Measurements from ENCODE around the gene HMGB1. TPM values are rescaled to one million over a fixed set of nuclear protein-coding genes. Genes with fewer than 3 reads are reported as not detected.

The HMGB1 gene
- total RNA-seq = 213 and 557 TPM in 2 replicates

DNA sequence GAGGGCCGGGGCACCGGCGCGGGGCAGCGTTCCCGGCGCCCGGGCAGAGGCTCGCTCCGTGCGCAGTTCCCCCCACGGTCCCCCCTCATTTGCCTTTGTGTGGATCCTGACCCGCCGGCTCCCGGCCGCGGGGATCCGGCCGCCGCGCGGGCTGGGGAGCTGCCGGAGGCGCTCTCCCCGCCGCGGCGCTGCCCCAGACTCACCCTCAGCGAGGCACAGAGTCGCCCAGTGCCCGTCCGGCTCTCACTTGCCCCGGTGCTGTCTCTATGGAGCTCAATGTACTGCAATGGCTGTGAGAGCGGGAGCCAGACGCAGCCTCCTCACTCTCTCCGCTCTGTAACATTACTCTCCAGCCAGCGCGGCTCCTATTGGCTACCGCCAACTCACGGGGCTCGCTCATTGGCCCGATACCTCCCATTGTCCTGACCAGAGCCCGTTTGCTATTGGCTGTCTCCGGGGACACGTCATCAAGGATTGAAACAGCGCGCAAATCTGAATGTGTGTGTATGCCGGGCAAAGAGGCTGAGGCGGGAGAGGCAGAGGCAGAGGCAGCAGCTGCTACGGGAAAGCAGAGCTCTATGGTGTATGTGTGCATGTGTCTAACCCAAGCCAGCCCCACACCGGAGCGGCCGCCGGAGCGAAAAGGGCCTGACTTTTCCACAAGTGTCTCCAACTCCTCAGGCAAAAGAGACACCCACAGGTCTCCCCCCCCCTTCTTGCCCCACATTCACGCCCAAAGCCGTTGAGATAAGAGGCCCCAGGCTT, at the start of gene HMGB1:
TSS of gene HMGB1 (minus strand) at position 344 of the 765 bp plus-strand sequence. CDS start 2,256 bp downstream, outside the sequence.

DNA sequence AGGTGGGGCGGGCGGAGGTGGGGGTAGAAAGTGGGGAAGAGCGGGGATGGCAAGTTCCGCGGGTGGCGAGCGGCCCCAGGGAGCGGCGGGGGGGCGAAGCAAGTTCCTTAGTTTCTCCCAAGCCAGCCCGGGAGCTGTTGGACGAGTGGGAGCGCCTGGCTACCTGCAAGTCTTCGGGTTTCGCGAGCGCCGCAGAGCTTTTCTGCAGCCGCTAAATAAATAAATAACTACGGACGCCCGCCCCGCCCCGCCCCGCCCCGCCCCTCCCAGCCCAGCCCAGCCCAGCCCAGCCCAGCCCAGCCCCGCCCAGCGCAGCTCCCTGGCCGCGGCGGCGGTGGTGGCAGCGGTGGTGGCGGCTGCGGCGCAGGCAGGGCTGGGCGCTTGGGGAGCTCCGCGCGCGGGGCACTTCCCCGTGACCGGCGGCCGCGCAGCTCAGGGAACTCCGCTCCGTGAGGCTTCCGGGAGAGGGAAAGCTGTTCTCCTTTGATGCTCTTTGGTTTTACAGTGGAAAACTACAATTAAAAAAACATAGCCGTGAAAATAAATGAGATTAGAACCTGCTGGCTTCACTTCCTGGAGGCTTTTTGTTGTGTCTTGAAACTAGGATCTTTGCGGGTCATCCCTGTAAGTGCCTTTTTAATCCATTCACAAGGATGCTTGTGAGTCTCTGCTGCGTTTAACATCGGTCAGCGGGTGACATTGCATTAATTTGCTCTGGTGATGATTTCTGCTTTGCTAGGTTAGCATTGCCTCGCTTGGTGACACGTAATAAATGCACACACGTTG, 43.5 kb downstream of the HMGB1 start, which contains the start of gene UBE2L5:
TSS of gene UBE2L5 (plus strand) at position 440 of the 786 bp plus-strand sequence. CDS start 5,498 bp downstream, outside the sequence.

Other genes with a start within 250 kb of the HMGB1 start
- 6.3 and 10.1 TPM in 2 replicates for gene KATNAL1, start 158.4 kb downstream of the HMGB1 start, total RNA-seq
- not detected in 2 replicates for gene UBE2L5, start 43.4 kb downstream of the HMGB1 start, total RNA-seq
- 11.3 and 13.3 TPM in 2 replicates for gene USPL1, start 152.0 kb upstream of the HMGB1 start, total RNA-seq

Data from hair follicular keratinocyte (primary cell).